Dedifferentiated amniotic fluid mesenchymal stem cell (primary cell): ENCODE results near the gene TMEM132E.
"Not testable (repeated sequence)": the region's sequence is repeated elsewhere in the genome, so short reads cannot be mapped to it uniquely, and the experiment has no call there.

Source experiments
- DNase-seq: peaks from one replicate; pipeline ENCODE4 v3.0.0-alpha.2; 2016; ENCODE audit errors: extremely low spot score

The TMEM132E gene, protein sequence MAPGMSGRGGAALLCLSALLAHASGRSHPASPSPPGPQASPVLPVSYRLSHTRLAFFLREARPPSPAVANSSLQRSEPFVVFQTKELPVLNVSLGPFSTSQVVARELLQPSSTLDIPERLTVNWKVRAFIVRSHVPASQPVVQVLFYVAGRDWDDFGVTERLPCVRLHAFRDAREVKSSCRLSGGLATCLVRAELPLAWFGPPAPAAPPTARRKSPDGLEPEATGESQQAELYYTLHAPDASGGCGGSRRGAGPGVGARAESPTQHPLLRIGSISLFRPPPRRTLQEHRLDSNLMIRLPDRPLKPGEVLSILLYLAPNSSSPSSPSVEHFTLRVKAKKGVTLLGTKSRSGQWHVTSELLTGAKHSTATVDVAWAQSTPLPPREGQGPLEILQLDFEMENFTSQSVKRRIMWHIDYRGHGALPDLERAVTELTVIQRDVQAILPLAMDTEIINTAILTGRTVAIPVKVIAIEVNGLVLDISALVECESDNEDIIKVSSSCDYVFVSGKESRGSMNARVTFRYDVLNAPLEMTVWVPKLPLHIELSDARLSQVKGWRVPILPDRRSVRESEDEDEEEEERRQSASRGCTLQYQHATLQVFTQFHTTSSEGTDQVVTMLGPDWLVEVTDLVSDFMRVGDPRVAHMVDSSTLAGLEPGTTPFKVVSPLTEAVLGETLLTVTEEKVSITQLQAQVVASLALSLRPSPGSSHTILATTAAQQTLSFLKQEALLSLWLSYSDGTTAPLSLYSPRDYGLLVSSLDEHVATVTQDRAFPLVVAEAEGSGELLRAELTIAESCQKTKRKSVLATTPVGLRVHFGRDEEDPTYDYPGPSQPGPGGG (N-terminal part only)

GRCh38 chr17:34579017-34579946, at the start of gene TMEM132E:
TSS of gene TMEM132E (plus strand) at chr17:34579582. CDS start at chr17:34581077, 1,495 bp downstream.
- no peak for DNase-seq

- no peak for DNase-seq
These were observed 48.5 kb upstream of the TMEM132E start for GRCh38 chr17:34530918-34531317.

DNA sequence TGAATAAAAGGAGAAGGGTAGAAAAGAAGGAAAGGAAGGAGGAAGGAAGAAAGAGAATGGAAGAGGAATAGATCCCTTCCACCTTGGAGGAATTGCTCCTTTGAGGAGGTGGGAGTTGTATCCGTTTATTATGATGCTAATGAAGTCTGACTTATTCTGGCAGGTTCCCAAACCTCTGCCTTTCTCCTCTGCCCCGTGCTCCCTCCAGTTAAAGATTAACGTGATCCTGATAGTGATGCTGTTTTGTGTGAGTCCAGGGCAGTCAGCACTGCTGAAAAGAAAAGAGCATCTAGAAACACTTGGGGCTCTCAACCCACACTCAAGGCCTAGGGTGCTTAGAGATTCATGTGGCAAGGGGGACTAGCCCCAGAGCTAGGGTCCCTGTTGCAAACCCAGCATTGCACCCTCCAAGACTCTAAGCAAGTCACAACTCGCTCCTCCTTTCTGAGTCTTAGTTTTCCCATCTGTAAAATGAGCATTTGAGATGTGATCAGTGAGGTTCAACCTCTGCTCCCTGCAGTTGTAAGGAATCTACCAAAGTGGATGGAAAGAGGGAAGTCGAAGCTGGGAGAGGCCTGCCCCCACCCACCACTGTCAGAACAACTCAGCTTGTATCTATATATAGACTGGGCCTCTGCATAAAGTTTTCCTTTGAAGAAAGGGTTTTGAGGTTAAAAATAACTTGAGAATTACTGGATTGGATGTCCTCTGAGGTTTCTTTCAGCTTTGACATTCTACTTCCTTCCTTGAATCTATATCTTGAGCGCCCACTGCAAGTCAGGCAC, 46.9 kb upstream of the TMEM132E start:
- no peak for DNase-seq

DNA sequence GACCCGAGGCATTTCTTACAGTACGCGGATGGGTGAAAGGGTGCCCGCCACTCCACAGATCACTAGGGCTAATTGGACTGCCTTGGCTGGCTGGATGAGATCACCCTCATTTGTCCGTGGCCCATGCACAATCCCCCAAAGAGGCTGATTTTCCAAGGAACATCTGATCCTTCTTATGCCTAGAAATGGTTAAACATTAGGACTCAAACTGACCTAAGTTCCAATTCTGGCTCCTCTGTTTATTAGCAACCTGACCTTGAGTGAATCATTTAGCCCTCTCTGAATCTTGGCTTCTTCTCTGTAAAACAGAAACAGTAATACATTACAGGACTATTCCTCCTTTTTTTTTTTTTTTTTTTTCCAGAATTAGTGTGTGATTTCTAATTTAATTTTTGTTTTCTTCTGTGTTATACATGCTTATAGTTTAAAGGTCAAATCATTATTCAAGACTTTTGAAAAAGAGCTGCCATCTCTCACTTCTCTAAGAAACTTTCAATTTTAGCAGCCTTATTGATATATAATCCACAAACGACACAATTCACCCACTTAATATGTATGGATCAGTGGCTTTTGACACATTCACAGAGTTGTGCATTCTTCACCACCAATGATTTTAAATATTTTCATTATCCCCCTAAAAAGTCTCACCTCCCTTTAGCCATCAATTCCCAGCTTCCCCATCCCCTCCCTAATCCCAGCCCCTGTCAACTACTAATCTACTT, 45.4 kb upstream of the TMEM132E start:
- DNase-seq: no peak

- no peak for DNase-seq
These were observed 41.9 kb upstream of the TMEM132E start for GRCh38 chr17:34537445-34537844.

- not testable (repeated sequence) for DNase-seq
These were observed 40.8 kb upstream of the TMEM132E start for GRCh38 chr17:34538582-34538981.

- DNase-seq: no peak
These were observed 39.5 kb upstream of the TMEM132E start for GRCh38 chr17:34539881-34540280.

DNA sequence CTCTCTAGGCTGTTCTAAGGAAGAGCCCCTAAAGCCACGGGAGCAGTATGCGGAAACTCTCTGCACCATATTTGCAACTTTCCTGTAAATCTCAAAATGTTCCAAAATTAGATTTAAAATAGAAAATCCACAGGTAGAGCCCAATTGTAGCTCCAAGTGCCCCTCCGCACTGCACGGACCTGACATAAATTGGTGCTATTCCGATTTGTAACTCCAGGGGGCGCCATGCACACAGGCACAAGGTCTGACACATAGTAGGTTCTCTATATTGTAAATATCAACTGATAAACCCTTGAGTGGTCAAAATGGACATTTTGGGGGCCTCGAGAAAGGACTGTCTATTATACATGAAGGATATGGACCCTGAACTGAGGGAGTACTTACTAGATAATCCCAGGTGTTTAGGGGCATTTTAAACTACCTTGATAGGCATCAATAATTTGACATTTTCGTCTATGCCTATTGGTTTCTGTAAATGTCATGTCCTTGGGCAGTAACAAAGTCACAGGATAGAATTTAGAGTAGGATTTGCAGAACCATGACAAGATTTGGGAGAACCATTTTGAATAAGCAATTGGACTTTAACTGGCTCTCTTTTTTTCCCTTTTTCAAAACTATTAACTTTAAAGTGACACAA, 36.6 kb upstream of the TMEM132E start:
- DNase-seq: no peak

DNA sequence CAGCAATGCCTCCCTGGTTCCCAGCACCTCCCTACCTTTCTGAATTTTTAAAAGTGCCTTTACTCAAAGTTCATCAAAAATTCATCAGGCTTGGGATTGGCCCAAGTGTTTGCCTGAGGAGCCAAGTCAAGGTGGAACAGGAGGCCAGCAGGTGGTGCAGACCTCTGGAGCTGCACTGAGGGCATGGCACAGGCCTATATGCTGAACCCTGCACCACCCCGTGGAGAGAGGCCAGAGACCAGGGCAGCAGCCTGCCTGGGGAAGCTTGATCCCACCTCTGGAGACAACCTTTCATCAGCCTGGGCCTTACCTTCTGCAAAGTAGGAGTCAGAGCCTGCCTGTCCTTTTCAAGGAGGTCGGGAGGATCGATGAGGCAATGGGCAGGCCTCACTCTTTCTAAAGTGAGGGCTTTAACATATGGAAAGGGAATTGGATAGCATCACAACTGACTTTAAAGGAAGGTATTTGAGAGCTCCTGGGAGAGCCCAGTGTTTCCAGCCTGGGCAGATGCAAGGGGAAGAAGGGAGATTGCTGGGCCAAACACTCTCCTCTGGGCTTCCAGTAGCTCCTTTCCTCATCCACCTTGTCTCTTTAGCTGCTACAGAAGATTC, 31.8 kb upstream of the TMEM132E start:
- DNase-seq: no peak

GRCh38 chr17:34549966-34550365, 29.4 kb upstream of the TMEM132E start:
- DNase-seq: no peak

GRCh38 chr17:34553907-34554306, 25.5 kb upstream of the TMEM132E start:
- DNase-seq: no peak

GRCh38 chr17:34556384-34556783, 23.0 kb upstream of the TMEM132E start:
- no peak for DNase-seq

DNA sequence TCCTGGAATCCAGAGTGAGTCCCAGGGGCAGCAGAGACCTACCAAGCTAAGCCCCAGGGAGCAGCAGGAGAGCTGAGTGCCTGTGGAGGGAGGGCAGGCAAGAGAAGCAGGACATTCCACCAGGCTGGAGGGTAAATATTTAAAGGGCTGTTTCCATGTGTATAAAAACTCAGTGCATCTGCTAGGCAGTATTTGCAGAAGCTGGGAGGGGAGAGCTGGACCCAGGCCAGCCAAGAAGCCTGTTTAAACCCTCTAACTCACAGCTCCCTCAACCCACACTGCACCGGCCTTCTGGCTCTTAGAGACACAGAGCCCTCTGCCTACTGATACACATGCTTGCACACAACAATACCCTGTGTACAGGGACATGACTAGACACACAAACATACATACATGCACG, 22.5 kb upstream of the TMEM132E start:
- no peak for DNase-seq

- DNase-seq: no peak
These were observed 18.1 kb upstream of the TMEM132E start for GRCh38 chr17:34561328-34561727.

DNA sequence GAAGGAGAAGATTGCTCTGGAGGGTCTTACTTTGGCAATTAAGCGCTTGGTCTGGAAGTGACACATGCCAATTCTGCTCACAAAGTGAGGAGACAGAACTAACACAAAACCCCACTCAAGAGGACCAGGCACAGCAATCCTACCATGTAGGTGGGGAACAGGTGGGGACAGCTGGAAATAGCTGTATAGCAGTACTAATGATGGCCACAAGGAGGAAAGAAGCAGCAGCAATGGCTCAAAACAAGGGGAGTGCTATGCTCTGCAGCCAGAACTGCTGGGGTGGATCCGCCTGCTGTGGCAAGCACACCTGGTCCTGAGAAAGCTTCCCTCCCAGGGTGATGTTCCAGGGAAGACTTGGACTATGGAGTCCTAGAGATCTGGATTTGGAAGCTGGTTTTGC, 17.0 kb upstream of the TMEM132E start:
- DNase-seq: no peak

DNA sequence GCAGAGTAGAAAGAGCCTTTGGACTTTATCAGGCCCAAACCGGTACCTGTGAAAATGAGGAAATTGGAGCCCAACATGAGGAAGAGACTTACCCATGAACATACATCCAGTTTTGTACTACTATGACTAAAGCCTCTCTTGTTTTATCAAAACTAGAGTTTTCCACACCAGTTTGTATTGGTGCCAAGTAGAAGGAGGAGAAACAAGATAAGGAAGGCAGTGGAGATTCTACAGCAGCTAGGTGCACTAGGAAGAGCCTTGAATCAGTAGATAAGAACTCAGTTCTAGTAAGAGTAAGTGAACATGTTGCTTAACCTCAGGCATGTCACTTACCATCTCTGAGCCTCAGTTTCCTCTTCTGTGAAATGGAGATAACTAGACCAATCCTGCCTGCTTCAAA, 13.7 kb upstream of the TMEM132E start:
- no peak for DNase-seq

GRCh38 chr17:34566201-34566600, 13.2 kb upstream of the TMEM132E start:
- DNase-seq: no peak

GRCh38 chr17:34566873-34567272, 12.5 kb upstream of the TMEM132E start:
- no peak for DNase-seq

GRCh38 chr17:34567691-34568465, 11.5 kb upstream of the TMEM132E start:
- no peak for DNase-seq
